ENCODE data around the gene MITF.

GRCh38 chr3:69696367-69696766, 42.9 kb upstream of the MITF start:
- TF ChIP-seq POLR2A (IDR thresholded peaks at IDR 0.05) = no peak
- TF ChIP-seq CTCF (IDR thresholded peaks at IDR 0.05) = no peak
